HG02938 (cell line): ENCODE measurements around the gene HCN2.

ENCODE experiments used
- ATAC-seq: cut with Tn5 transposase; IDR thresholded peaks from one replicate; pipeline ENCODE4 v1.9.1; 2021; ENCODE audit warnings: mild to moderate bottlenecking, moderate library complexity; ENCODE audit not compliant: unreplicated experiment

The HCN2 gene

DNA sequence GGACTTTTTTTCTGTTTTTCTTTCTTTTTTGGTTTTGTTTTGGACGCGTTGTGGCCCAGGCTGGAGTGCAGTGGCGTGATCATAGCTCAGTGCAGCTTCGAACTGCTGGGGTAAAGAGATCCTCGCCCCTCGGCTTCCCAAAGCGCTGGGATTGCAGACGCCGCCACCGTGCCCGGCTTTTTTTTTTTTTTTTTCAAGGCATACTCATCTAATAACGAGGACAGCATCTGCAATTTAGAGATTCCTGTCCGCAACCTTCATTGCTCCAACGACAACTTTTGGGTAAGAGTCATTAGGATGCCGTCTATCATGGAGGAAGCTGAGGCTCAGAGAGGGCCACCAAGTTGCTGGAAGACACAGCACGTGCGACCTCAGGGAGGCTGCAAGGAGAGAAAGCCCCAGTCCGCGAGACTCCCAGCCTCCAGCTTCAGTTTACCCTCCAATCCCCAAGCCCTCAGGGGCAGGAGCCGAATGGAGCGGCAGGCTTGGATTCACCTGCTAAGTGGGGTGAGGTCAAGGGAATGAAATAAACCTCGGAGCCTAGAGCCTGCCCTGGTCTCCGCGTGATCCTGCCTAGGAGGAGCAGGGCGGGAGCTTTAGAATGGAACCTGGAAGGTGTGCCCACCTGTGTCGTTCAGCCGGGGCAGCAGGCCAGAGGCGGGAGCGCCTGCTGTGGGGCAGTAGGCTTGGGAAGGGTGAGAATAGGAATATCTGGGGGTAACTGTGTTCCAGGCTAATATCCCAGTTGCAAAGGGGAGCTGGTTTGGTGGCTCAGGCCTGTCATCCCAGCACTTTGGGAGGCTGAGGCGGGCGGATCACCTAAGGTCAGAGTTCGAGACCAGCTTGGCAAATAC is 44.3 kb downstream of the HCN2 start:
- ATAC-seq, result no peak

DNA sequence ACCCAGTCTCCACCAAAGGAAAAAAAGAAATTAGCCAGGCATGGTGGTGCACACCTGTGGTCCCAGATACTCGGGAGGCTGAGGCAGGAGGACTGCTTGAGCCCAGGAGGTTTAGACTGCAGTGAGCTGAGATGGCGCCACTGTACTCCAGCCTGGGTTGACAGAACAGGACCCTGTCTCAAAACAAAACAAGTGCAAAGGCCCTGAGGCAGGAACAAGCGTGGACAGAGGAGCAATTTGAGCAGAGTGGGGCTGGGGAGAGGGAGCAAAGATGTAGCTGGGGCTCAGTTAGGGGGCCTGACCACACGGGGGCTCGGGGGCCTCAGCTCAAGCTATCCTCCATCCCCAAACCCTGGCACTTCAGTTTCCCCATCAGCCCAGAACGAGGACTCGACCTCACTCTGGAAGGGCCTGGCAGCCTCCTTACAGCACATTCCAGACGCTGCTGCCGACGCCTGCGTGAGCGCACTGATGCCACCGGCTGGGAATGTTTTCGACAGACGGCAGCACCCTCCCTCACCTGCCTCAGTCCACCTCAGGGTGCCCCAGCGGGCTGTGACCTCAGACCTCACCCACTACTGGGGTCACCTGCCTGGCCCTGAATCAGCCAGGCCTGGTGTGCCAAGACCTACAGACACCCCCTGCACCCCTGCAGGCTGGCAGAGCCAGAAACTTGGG is 45.4 kb downstream of the HCN2 start:
- ATAC-seq, result no peak

DNA sequence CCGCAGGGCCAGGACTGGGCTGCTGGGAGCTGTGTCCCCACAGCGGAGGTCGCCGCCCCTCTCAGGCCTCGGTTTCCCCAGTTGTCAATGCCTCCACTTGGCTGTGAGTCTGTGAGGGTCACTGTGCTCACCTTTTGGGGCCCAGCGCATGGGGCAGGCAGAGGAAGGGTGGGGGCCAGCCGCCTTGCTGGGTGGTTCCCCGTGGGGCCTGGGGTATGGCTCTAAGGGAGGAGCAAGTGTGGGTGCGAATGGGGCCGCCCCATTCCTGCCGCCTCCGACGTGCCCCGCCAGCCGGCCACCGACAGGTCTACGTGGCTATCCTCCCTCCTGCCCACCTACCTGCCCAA is 49.2 kb downstream of the HCN2 start:
- ATAC-seq, result no peak

DNA sequence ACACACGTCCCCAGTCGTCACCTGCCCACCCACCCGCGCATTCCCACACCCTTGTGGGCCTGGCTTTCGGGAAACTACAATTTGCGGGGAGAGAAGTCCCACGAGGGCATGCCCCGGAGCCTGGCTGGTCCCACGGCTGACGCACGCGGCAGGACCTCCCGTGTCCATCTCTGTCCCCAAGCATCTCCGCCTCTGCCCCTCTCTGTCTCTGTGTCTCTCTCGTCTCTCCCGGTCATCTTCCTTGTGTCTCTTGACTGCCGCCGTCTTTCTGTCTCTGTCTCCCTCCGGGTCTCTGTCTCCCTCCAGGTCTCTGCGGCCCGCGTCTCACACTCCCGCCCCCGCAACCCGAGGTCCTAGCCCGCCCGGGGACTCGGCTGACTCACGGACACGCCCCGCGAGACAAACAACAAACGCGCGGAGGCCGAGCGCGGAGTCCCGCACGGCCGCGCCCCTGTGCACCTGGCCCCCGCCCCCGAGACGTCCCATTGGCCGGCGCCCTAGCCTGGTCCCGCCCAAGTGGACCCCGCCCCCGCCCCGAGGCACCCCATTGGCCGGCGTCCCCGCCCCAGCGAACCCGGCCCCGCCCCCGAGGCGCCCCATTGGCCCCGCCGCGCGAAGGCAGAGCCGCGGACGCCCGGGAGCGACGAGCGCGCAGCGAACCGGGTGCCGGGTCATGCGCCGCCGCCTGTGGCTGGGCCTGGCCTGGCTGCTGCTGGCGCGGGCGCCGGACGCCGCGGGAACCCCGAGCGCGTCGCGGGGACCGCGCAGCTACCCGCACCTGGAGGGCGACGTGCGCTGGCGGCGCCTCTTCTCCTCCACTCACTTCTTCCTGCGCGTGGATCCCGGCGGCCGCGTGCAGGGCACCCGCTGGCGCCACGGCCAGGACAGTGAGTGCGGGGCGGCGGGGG is 49.8 kb downstream of the HCN2 start, which contains the start of gene FGF22:
TSS of gene FGF22 (plus strand) at position 627 of the 908 bp plus-strand sequence. CDS start at position 674, 47 bp downstream.
- ATAC-seq, result no peak

DNA sequence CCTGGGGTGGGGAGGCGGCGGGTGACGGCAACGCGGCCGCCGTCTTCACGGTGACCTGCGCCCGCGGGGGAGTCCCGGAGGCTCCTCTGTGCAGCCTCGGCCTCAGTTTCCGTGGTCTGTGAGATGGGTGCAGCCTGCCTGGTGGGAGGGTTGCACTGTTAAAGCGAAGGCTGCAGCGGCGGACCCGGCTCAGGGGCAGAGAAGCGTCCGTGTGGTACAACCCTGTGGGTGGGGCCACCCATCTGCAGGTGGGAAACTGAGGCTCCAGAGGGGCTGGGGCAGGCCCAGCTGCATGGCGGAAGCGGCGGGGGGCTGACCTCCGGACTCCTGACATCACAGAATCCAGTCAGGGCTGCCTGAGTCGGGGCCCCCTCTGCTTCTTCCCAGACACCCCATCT is 50.5 kb downstream of the HCN2 start:
- no peak for ATAC-seq

DNA sequence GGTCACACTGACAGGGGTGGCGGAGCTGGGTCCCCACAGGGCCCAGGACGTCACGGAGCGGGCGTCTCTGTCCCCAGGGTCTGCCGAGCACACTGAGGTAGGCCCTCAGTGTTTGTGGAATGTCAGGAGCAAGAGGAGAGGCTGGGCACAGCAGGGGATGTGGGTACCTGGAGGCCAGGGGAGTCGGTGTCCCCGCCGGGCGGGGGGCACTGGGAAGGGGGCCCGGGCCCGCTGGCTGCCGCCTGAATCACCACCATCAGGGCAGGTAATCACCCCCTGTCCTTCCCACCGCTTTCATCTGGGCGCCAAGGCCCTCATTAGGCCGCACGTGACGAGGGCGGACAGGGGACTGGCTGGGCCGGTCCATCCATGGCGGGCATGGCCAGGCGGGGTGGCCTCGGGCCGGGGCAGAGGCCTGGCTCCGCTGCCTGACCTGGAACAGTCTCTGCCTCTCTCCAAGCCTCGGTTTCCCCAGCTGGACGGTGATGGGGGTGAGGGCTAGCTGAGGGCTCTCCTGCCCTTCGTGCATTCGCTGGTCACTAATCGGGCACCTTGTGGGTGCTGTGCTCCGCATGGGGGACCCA is 51.0 kb downstream of the HCN2 start:
- ATAC-seq, result no peak

DNA sequence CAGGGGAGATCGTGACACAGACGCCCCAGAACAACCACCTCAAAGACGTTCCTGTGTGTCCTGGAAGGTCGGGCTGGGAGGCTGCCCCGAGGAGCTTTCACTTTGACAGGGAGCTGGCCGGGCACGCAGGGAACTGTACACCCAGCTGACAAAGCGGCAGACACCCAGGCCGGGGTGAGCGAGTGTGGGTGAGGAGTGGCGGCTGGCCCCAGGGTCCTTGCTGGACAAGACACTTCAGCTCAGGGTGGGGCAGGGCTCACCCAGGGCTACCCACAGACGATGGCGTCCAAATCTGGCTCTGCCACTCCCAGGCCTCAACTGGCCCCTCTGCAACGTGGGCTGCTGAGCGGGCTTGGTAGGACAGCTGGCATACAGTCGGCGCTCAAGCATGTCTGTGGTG is 52.0 kb downstream of the HCN2 start:
- ATAC-seq, result no peak

DNA sequence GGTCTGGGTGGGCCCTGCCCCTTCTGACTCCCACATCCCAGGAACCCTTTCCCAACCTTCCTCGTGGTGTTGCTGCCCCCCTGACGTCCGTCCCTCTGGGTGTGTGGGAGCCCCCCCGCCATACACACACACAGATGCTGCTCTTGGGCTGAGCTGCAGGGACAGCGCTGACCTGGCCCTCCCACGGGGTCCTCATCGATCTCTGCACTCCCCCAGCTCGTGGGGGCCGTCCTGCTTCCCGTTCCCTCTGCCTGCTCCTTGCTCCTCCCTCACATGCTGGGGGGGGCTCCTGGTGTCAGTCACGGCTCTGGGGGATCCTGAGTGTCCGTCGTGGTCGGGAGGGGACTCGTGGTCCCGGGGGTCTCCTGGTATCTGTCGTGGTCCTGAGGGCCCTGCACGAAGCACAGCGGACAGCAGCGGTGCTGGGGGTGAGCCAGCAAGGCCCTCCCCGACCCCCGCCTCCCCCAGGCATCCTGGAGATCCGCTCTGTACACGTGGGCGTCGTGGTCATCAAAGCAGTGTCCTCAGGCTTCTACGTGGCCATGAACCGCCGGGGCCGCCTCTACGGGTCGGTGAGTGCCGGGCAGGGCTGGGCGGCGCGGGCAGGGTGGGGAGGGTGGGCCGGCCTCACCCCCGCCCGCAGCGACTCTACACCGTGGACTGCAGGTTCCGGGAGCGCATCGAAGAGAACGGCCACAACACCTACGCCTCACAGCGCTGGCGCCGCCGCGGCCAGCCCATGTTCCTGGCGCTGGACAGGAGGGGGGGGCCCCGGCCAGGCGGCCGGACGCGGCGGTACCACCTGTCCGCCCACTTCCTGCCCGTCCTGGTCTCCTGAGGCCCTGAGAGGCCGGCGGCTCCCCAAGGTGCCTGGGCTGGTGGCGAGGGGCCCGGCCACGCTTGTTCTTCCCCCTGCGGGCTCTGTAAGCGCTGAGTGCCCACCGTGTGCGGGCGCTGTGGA is 53.4 kb downstream of the HCN2 start:
- ATAC-seq, result no peak

DNA sequence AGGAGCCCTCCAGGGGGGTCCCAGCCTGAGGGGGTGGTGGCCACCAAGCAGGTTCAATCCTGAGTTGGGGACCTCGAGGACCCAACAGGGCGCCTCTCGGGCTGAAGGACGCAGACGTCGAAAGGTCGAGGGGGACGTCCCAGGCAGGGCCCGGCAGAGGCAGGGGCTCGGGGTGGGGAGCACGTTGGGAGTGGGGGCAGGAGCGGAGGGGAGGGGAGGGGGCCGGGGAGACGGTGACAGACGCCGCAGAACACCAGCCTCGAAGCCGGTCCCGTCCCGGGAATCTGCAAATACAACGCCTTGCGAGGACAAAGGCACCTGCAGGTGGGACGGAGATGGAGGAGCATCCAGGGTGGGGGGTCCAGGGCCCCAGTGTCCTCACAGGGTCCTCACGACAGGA is 54.1 kb downstream of the HCN2 start:
- no peak for ATAC-seq

DNA sequence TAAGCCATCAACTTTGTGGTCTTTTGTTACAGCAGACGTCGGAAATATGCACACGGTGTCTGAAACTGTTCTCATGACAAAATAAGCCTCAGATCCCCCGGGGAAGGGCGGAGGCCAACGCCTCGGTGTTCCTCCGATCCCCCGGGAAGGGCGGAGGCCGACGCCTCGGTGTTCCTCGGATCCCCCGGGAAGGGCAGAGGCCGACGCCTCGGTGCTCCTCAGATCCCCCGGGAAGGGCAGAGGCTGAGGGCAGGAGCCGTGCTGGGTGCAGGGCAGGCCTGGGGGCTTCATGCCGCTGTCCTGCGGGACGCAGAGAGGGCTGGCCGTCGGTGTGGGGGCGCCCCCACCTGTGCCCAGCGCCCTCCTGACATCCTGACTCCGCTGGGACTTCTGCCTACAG is 54.7 kb downstream of the HCN2 start:
- no peak for ATAC-seq

DNA sequence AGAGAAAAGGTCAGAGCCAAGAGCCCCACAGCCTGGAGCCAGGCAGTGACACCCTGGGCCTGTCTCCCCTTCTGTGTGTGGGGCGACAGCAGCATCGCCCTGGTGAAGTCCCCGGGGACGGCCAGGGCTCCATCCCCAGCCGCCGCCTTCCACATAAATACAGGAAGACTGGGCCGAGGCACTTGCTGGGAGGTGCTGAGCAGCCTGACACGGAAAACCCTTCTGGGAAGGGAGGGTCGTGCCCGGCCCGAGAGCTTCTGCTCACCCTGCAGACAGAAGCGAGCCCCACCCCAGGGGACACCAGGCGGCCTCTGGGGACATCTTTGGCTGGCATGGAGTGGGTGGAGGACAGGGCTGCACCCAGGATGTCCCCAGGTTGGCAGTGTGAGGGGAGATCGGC is 55.1 kb downstream of the HCN2 start:
- no peak for ATAC-seq

DNA sequence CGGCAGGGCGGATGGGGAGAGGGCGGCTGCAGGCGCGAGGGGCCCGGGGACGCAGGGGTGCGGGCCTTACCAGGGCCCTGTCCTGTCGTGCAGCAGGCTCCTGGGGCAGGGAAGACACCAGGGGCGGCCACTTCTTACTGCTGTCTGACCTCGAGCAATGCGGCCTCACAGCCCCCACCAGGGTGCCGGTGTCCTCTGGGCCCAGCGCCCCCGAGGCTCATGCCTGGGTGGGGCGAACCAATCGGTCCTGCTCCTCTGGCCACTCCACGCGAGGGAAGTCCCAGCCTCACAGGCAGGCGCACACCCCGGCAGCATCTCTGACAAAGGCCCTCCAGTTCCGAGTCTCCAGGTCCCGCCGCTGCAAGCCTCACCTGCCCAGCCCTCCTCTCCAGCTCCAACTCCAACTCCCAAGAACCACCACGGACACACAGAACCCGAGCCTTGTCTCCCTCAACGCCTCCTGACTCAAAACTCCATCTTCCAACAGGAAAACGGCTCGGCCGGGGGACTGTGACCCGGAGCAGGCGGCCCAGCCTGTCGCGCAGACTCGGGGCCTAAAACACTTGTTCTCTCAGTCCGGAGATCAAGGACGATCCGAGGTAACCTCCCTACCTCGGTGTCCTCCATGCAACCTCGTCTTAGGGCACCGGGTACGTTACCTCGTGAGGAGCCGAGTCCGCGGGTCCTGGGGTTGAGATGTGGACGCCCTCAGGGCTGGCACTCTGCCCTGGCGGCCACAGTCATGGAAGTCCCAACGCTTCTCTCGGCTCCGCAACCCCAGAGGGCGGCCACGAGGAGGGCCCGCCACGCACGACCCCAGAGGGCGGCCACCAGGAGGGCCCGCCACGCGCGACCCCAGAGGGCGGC is 56.5 kb downstream of the HCN2 start:
- ATAC-seq, result no peak

DNA sequence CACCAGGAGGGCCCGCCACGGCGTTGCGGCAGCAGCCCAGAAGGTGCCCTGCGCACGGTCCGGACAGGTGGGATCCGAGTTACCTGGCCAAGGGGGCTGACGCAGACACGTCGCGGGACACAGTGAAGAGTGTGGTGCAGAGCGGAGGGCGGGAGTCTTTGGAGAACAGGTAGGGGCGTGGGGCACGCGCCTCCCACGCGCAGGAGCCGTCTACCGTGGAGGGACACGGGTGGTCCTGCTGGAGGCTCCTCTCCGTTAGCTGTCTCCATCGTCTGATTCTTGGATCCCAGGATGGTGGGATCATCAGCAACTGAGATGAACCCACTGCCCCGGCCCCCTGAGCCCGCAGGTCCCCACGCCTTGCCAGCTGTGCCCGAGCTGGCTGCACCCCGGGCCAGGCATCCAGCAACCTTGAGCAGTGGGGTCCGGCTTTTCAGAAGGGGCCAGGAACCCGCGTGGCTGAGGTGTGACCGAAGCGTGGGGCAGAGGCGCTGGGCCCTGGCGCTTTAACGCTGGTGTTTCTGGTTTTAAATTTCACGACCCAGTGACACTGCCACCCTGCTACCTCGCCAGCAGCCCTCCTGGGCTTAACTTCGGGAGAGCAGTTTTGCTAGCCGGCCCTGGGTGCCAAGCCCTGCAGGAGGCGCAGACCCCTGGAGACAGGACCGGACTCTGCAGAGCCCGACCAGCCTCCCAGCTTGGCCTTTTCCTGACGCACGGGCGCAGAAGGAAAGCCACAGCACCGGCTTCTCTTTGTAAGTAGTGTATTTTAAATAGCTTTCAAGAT is 57.3 kb downstream of the HCN2 start:
- no peak for ATAC-seq

DNA sequence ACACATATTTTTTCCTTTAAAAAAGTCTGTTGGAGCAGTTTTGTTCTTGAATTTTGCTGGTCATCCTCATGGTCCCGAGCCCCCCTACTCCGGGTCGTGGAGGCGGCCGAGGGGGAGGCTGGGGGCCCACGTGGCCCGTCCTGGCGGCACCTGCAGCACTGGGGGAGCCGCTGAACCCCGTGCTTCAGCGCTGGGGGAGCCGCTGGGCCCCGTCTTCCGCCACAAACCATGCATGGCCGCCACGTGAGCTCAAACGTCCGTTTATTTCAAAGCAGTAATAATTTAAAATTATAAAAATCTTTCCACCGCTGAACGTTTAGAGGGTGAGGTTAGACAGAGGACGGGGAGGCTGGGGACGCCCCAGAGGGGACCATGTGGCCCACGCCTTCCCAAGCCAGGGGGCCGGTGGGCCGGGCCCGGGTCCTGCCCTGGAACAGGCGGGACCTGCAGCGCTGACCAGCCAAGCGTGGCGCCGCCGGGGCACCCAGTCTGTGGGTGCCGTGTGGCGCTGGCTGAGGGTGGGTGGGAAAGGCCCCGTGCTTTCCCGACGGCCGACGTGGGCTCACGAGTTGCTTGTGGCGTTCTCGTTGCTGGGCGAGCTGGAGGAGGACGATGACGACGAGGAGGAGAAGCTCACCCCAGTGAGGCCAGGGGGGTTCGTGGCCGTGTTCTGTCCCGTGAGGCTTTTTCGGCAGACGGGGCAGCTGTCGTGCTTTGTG is 58.0 kb downstream of the HCN2 start:
- ATAC-seq, result no peak

DNA sequence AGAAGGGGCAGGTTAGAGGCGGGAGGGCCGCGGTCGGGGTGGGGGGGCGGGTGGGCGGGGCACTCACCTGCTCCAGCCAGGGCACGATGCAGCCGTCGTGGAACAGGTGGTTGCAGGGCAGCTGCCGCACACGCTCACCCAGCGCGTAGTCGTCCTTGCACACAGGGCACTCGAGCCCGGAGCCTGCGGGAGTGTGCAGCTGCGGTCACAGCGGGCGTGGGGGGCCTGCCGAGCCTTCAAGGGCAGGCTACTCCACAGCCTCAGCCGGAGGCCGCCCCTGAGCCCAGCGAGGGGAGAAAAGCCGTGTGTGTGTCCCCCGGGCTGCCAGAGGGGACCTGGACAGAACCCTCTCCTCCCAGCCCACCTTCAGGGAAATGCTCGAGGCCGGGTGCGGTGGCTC is 58.6 kb downstream of the HCN2 start:
- ATAC-seq, result no peak

DNA sequence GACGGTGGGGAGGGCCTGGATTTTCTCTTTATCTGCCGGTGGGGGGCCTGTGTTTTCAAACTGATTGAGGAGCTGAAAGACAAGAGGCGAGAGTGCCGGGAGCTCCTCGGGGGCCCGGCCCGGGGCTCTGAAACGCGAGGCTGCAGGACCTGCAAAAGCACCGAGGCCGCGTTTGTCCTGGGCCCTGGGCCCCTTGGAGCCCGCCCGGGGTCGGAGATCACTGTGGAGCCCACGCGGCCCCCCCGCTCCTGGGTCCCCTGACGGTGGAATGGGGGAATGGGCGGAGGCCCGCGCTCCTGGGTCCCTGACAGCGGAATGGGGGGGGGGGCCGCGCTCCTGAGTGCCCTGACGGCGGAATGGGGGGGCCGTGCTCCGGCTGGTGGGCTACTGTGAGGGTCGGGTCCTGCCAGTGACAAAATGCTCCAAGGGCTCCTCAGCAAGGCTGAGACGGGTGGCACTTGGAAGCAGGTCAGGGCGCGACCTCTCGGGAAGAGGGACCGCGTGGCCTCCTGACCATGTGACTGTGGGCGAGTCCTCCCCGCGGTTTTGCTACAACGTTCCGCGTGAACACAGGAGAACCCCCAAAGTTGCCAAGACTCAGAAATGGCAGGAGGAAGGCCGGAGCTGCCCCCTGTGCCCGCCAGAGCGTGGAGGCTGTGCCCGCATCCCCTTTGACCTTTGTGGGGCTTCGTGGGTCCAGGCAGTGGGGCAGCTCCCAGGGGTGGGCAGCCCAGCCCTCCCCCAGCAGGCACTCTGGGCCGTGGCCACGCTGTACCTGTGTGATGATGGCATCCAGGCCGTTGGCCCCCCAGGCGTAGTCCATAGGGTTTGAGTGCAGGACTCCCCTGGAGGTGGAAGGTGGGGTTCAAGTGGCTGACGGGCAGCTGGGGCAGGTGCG is 59.5 kb downstream of the HCN2 start:
- ATAC-seq, result no peak

DNA sequence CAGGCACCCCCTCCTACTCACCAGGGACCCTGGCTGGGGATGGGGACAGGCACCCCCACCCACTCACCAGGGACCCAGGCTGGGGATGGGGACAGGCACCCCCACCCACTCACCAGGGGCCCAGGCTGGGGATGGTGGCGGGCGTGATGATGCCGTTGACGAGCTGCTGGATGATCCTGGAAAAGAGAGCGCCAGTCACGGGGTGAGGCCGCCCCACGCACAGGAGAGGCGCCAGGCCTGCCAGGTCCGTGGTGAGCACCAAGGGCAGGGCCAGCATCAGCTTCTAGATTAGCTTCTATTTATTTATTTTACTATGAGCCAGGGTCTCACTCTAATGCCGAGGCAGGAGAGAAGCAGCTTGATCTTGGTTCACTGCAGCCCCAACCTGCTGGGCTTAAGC is 60.4 kb downstream of the HCN2 start:
- ATAC-seq, result no peak
